GM23338 (cell line): ENCODE data around the gene PLPP6. TPM values are rescaled to one million over a fixed set of nuclear protein-coding genes. Genes with fewer than 3 reads are reported as not detected.

Source experiments
- ATAC-seq: fragments of 200-7000 bp; cut with Tn5 transposase; 3 replicates; pipeline ENCODE4 v1.9.1; 2020
- DNase-seq: peaks from one replicate; pipeline ENCODE4 v3.0.0-alpha.2; 2015; ENCODE audit warnings: low spot score
- H2AFZ ChIP-seq: fragments of 200-600 bp; sonication (generic); 2 replicates; pipeline ENCODE4 v1.8.0; 2016; ENCODE audit warnings: antibody characterized with exemption, mild to moderate bottlenecking, moderate library complexity
- H3F3A ChIP-seq: fragments of 200-600 bp; sonication (generic); replicated peaks from 2 replicates; pipeline ENCODE4 v1.8.0; 2017; ENCODE audit warnings: antibody characterized with exemption, mixed run types, low read depth
- H3K27ac ChIP-seq: fragments of 200-600 bp; sonication (generic); 2 replicates; pipeline ENCODE4 v1.6.1; 2016; ENCODE audit warnings: low read depth
- H3K27me3 ChIP-seq: fragments of 200-600 bp; sonication (generic); 2 replicates; pipeline ENCODE4 v1.8.0; 2016; ENCODE audit warnings: mild to moderate bottlenecking, mixed run types, moderate library complexity; ENCODE audit not compliant: insufficient read depth
- H3K36me3 ChIP-seq: fragments of 200-600 bp; sonication (generic); 2 replicates; pipeline ENCODE4 v1.8.0; 2016; ENCODE audit warnings: mild to moderate bottlenecking; ENCODE audit not compliant: insufficient read depth
- H3K4me1 ChIP-seq: fragments of 200-600 bp; sonication (generic); 2 replicates; pipeline ENCODE4 v1.8.0; 2016; ENCODE audit warnings: mild to moderate bottlenecking, moderate library complexity; ENCODE audit not compliant: insufficient read depth
- H3K4me2 ChIP-seq: fragments of 200-600 bp; sonication (generic); 2 replicates; pipeline ENCODE4 v1.7.1; 2017; ENCODE audit warnings: mixed run types
- H3K4me3 ChIP-seq: fragments of 200-600 bp; sonication (generic); 2 replicates; pipeline ENCODE4 v1.6.1; 2016; ENCODE audit warnings: mixed run types
- H3K79me2 ChIP-seq: fragments of 200-600 bp; sonication (generic); replicated peaks from 2 replicates; pipeline ENCODE4 v1.8.0; 2017; ENCODE audit warnings: mild to moderate bottlenecking; ENCODE audit not compliant: insufficient read depth
- H3K9me2 ChIP-seq: fragments of 200-600 bp; sonication (generic); 2 replicates; pipeline ENCODE4 v1.8.0; 2017; ENCODE audit not compliant: insufficient read depth
- H4K20me1 ChIP-seq: fragments of 200-600 bp; sonication (generic); replicated peaks from 2 replicates; pipeline ENCODE4 v1.8.0; 2017; ENCODE audit warnings: mild to moderate bottlenecking; ENCODE audit not compliant: insufficient read depth
- H3K27ac Mint-ChIP-seq: 2 replicates; pipeline ENCODE4 v1.8.0; 2020; ENCODE audit warnings: inconsistent platforms, mild to moderate bottlenecking, moderate library complexity, mixed read lengths
- H3K27me3 Mint-ChIP-seq: 3 replicates; pipeline ENCODE4 v1.8.0; 2022; ENCODE audit warnings: low read depth, mild to moderate bottlenecking, moderate library complexity, mixed read lengths, inconsistent platforms; ENCODE audit not compliant: insufficient read depth, poor library complexity
- H3K36me3 Mint-ChIP-seq: 3 replicates; pipeline ENCODE4 v1.8.0; 2021; ENCODE audit warnings: low read depth, mild to moderate bottlenecking, inconsistent platforms, moderate library complexity, mixed read lengths
- H3K4me1 Mint-ChIP-seq: 3 replicates; pipeline ENCODE4 v1.8.0; 2020; ENCODE audit warnings: mild to moderate bottlenecking, inconsistent platforms, mixed read lengths
- H3K4me3 Mint-ChIP-seq: 3 replicates; pipeline ENCODE4 v1.8.0; 2021; ENCODE audit warnings: moderate library complexity, mild to moderate bottlenecking, inconsistent platforms, mixed read lengths
- H3K9me3 Mint-ChIP-seq: 3 replicates; pipeline ENCODE4 v1.8.0; 2020; ENCODE audit warnings: moderate library complexity, mild to moderate bottlenecking, inconsistent platforms, mixed read lengths
- JUNB ChIP-seq: IDR thresholded peaks from one replicate; pipeline ENCODE4 v1.6.1; 2016; ENCODE audit warnings: antibody characterized with exemption; ENCODE audit not compliant: unreplicated experiment
- polyA plus RNA-seq: library from polyadenylated mRNA; unstranded; fragments of >200 nt; fragmentation: Nextera tagmentation; extraction: Ambion mirVana; gene quantifications from 2 replicates; pipeline ENCODE4 v1.2.1, GENCODE V29; 2016
- total RNA-seq: library from RNA; depleted of rRNA; stranded (reverse); fragments of >200 nt; shearing (Covaris generic); gene quantifications from 2 replicates; pipeline ENCODE4 v1.2.3, GENCODE V29; 2014
- TF ChIP-seq, protein P1 (sequence below): fragments of 250-450 bp; sonication (Bioruptor Pico); IDR thresholded peaks from 2 replicates; pipeline ENCODE4 v1.5.0; 2020; ENCODE audit warnings: mild to moderate bottlenecking, moderate library complexity
- TF ChIP-seq, protein P2 (sequence below): IDR thresholded peaks from 2 replicates; pipeline ENCODE4 v1.6.1; 2016; ENCODE audit warnings: antibody characterized with exemption

PLPP6 gene
- total and polyA plus RNA-seq, 2 experiments from 2014 or later = 6.3 to 13.2 TPM

DNA sequence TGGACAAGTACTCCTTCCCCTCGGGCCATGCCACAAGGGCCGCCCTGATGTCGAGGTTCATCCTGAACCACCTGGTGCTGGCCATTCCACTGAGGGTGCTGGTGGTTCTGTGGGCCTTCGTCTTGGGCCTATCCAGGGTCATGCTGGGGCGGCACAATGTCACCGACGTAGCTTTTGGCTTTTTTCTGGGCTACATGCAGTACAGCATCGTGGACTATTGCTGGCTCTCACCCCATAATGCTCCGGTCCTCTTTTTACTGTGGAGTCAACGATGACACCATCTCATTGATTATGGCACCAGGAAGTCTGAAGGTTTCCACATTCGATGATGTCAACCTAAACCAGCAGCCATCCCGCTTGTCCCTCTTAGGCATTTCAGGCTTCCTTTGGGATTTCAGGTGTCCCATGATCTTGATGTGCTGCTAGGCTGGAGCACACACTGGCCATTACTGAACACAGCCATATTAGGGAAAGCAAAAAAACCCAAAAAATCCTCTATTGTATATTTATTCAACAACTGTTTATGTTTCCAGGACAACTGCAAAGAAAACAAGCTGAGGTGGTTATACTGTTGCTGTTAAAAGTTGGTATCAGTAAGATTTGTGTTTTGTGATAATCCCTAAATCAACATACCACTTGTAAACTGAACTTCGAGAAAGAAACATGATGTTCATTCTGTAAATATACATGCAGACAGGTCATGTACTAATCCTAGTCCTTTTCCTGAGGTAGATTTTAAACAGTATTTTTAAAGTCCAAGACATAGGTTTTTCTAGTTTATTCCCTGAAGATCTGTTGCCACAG is 1.1 kb downstream of the PLPP6 start (continued):
- TF ChIP-seq, protein P1, sequence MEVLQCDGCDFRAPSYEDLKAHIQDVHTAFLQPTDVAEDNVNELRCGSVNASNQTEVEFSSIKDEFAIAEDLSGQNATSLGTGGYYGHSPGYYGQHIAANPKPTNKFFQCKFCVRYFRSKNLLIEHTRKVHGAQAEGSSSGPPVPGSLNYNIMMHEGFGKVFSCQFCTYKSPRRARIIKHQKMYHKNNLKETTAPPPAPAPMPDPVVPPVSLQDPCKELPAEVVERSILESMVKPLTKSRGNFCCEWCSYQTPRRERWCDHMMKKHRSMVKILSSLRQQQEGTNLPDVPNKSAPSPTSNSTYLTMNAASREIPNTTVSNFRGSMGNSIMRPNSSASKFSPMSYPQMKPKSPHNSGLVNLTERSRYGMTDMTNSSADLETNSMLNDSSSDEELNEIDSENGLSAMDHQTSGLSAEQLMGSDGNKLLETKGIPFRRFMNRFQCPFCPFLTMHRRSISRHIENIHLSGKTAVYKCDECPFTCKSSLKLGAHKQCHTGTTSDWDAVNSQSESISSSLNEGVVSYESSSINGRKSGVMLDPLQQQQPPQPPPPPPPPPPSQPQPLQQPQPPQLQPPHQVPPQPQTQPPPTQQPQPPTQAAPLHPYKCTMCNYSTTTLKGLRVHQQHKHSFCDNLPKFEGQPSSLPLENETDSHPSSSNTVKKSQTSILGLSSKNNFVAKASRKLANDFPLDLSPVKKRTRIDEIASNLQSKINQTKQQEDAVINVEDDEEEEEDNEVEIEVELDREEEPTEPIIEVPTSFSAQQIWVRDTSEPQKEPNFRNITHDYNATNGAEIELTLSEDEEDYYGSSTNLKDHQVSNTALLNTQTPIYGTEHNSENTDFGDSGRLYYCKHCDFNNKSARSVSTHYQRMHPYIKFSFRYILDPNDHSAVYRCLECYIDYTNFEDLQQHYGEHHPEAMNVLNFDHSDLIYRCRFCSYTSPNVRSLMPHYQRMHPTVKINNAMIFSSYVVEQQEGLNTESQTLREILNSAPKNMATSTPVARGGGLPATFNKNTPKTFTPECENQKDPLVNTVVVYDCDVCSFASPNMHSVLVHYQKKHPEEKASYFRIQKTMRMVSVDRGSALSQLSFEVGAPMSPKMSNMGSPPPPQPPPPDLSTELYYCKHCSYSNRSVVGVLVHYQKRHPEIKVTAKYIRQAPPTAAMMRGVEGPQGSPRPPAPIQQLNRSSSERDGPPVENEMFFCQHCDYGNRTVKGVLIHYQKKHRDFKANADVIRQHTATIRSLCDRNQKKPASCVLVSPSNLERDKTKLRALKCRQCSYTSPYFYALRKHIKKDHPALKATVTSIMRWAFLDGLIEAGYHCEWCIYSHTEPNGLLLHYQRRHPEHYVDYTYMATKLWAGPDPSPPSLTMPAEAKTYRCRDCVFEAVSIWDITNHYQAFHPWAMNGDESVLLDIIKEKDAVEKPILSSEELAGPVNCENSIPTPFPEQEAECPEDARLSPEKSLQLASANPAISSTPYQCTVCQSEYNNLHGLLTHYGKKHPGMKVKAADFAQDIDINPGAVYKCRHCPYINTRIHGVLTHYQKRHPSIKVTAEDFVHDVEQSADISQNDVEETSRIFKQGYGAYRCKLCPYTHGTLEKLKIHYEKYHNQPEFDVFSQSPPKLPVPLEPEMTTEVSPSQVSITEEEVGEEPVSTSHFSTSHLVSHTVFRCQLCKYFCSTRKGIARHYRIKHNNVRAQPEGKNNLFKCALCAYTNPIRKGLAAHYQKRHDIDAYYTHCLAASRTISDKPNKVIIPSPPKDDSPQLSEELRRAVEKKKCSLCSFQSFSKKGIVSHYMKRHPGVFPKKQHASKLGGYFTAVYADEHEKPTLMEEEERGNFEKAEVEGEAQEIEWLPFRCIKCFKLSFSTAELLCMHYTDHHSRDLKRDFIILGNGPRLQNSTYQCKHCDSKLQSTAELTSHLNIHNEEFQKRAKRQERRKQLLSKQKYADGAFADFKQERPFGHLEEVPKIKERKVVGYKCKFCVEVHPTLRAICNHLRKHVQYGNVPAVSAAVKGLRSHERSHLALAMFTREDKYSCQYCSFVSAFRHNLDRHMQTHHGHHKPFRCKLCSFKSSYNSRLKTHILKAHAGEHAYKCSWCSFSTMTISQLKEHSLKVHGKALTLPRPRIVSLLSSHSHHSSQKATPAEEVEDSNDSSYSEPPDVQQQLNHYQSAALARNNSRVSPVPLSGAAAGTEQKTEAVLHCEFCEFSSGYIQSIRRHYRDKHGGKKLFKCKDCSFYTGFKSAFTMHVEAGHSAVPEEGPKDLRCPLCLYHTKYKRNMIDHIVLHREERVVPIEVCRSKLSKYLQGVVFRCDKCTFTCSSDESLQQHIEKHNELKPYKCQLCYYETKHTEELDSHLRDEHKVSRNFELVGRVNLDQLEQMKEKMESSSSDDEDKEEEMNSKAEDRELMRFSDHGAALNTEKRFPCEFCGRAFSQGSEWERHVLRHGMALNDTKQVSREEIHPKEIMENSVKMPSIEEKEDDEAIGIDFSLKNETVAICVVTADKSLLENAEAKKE (CRISPR knock-in tag) = no peak
- TF ChIP-seq, protein P2, sequence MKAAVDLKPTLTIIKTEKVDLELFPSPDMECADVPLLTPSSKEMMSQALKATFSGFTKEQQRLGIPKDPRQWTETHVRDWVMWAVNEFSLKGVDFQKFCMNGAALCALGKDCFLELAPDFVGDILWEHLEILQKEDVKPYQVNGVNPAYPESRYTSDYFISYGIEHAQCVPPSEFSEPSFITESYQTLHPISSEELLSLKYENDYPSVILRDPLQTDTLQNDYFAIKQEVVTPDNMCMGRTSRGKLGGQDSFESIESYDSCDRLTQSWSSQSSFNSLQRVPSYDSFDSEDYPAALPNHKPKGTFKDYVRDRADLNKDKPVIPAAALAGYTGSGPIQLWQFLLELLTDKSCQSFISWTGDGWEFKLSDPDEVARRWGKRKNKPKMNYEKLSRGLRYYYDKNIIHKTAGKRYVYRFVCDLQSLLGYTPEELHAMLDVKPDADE = no peak

DNA sequence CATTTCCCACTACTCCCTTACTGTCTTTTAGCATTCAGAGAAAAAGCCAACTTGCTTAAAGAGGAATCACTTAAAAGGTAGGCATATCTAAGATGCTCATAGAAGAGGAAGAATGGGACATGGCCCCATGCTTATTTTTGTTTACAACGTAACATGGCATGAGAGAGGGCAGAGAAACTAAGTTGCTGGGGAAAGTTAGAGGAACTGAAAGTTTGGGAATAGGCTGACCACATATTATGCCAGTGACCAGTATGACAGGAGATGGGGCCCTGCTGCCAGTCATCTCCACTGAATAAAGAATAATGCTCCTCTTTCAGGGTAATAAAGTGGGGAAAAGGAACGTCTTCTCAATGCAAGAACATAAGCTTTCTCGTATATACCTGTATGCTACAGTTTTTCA is 1.9 kb downstream of the PLPP6 start:
- Mint-ChIP-seq H3K36me3 (peaks cover 4% of the 10 kb centered on the region; the same call in 1 of the 3 replicates), H3K4me3 (peak overlapping the region; percentile 75), H3K27me3 (peaks cover 5% of the 10 kb centered on the region), H3K27ac (no peak overlapping the region), H3K9me3 (0 out of 3 replicates have a peak, but pooled peaks cover 3% of the 10 kb centered on the region), H3K4me1 (peaks cover 51% of the 10 kb centered on the region)
- Histone ChIP-seq H3F3A (no peaks in the 10 kb centered on the region), H4K20me1 (no peaks in the 10 kb centered on the region), H3K79me2 (peaks cover 13% of the 10 kb centered on the region; the same call in 1 of the 2 replicates), H3K36me3 (no peaks in the 10 kb centered on the region), H2AFZ (no peak overlapping the region), H3K27ac (peak overlapping the region; percentile 33; the same call in 1 of the 2 replicates), H3K4me3 (peak overlapping the region; percentile 79; the same call in 1 of the 2 replicates), H3K4me2 (peak overlapping the region; percentile 89), H3K9me2 (no peaks in the 10 kb centered on the region), H3K4me1 (peaks cover 40% of the 10 kb centered on the region), H3K27me3 (0 out of 2 replicates have a peak, but pooled peaks cover 2% of the 10 kb centered on the region)
- no peak for ATAC-seq
- no peak for TF ChIP-seq JUNB
- DNase-seq = no peak
